Duodenal mucosa (tissue), 2 donors: ENCODE data around the gene TSR1.

Source experiments
- H3K27ac ChIP-seq: one replicate; pipeline ENCODE4 v1.7.0; 2013; ENCODE audit warnings: low read depth, low read length
- H3K27me3 ChIP-seq, 2 donors: one replicate each; pipeline ENCODE4 v1.7.0; 2013; ENCODE audit warnings: low read length in 2 of 2, control low read depth in 1 of 2; ENCODE audit not compliant: insufficient read depth in 2 of 2, control insufficient read depth in 1 of 2
- H3K36me3 ChIP-seq, 2 donors: one replicate each; pipeline ENCODE4 v1.7.0; 2013; ENCODE audit warnings: low read length in 2 of 2, control low read depth in 1 of 2; ENCODE audit not compliant: insufficient read depth in 2 of 2, control insufficient read depth in 1 of 2
- H3K4me1 ChIP-seq, 2 donors: one replicate each; pipeline ENCODE4 v1.7.0; 2013; ENCODE audit warnings: low read length in 2 of 2, control low read depth in 1 of 2; ENCODE audit not compliant: insufficient read depth in 2 of 2, control insufficient read depth in 1 of 2
- H3K4me3 ChIP-seq, 2 donors: one replicate each; pipeline ENCODE4 v1.7.0; 2013; ENCODE audit warnings: low read length in 2 of 2, low read depth in 1 of 2
- H3K9ac ChIP-seq, 2 donors: one replicate each; pipeline ENCODE4 v1.7.0; 2013; ENCODE audit warnings: low read length in 2 of 2, low read depth in 1 of 2
- H3K9me3 ChIP-seq, 2 donors: one replicate each; pipeline ENCODE4 v1.7.0; 2013; ENCODE audit warnings: low read length in 2 of 2, control low read depth in 1 of 2; ENCODE audit not compliant: control insufficient read depth in 1 of 2

TSR1 gene

DNA sequence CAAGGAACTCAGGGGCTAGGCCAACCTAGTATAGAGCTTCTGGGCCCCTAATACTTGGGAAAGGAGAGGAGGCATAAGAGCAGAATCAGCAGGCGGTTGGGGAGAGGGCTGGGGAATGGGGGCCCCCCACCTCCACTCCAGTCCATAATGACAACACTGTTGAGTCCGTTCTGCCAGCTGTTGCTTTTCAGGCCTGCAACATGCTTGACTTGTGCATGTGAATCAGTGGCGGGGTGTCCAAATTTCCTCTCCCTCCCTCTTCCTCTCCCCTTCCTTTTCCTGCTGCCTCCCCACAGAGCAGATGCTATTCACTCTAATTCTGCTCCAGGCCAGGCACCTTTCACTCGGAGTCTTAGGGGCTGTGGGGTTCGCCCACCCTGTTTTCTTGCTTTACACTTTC lies 32.8 kb upstream of the TSR1 start:
- Histone ChIP-seq H3K9me3 (no peaks in the 10 kb centered on the region), H3K4me3 (no peak overlapping the region), H3K36me3 (peaks cover 13 to 36% of the 10 kb centered on the region in 2 donors), H3K27me3 (no peaks in the 10 kb centered on the region), H3K9ac (no peak overlapping the region), H3K27ac (no peak overlapping the region), H3K4me1 (no peaks in the 10 kb centered on the region)

DNA sequence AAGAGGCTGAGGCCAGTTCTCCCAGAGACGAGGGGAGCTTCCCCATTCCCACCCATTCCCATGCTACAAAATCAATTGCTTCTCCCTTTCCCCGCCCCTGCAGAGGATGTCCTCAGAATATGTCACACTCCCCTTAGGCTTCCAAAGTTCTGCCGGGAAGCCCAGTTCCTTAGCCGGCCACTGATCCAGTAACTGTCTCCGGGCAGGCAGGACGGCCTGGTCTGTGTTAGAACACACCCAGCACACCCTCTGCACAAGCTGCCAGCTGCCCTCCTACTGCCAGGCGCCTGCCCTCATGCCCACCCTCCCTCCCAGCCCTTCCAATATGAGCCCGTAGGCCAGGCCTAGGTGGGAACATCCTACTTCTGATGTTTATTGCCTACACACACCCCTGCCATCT lies 32.1 kb upstream of the TSR1 start:
- Histone ChIP-seq H3K36me3 (peaks cover 9 to 34% of the 10 kb centered on the region in 2 donors), H3K4me1 (no peaks in the 10 kb centered on the region), H3K27ac (no peak overlapping the region), H3K9ac (no peak overlapping the region), H3K4me3 (no peak overlapping the region), H3K27me3 (no peaks in the 10 kb centered on the region), H3K9me3 (no peaks in the 10 kb centered on the region)

DNA sequence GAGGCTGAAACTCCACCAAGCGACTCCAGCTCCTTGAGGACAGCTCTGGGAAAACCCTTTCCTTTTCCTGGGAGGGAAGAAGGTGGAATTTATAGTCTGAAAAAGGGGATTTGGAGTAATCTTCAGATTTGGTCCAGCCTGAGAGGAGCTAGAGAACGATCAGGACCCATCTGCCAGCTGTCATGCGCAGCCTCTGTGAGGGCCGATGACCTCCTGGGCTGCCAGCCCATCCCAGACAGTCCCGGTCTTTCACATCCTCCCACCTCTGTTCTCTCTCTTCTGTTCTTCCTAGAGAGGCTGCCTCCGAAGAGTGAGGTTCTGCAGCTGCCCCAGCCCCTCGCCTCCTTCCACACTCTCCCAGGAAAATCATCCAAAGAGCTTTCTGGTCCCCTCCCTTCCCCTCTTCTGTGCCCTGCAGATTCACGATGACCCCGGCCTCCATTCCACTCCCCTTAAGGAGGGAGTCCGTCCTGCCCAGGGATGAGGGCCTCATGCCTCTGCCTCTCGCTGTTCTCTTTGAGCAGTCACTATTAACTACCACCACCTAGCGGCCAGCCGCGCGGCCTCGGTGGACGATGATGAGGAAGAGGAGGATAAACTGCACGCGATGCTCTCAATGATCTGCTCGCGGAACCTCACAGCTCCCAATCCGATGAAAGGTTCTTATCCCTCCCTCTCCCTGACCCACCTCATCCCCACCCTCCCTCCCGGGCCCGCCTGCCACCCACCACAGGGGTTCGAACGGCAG lies 30.7 kb upstream of the TSR1 start:
- no peak overlapping the region for H3K4me3 ChIP-seq
- H3K36me3 ChIP-seq = peaks cover 8 to 24% of the 10 kb centered on the region in 2 donors
- H3K4me1 ChIP-seq = no peaks in the 10 kb centered on the region
- H3K9ac ChIP-seq = no peak overlapping the region
- no peak overlapping the region for H3K27ac ChIP-seq
- H3K27me3 ChIP-seq = no peaks in the 10 kb centered on the region
- H3K9me3 ChIP-seq = no peaks in the 10 kb centered on the region

DNA sequence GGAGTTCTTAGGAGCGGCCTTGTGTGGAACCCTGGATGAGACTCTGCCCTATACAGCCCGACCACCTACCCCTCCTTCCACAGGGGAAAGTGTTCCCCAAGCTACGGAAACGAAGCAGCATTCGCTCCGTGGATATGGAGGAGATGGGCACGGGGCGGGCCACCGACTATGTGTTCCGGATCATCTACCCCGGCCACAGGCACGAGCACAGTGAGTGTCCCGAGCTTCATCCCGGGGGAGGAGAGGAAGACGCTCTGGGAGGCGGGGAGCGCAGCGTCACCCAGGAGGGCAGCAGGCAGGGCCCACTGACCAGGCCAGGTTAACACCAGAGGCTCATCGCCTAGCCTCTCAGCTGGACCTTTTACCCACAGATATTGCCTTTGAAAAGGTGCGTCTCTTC lies 28.9 kb upstream of the TSR1 start:
- Histone ChIP-seq H3K27me3 (no peaks in the 10 kb centered on the region), H3K27ac (no peak overlapping the region), H3K4me1 (peaks cover 5 to 6% of the 10 kb centered on the region in 2 donors), H3K4me3 (no peak overlapping the region), H3K36me3 (peaks cover 3 to 29% of the 10 kb centered on the region in 2 donors), H3K9ac (no peak overlapping the region), H3K9me3 (no peaks in the 10 kb centered on the region)

DNA sequence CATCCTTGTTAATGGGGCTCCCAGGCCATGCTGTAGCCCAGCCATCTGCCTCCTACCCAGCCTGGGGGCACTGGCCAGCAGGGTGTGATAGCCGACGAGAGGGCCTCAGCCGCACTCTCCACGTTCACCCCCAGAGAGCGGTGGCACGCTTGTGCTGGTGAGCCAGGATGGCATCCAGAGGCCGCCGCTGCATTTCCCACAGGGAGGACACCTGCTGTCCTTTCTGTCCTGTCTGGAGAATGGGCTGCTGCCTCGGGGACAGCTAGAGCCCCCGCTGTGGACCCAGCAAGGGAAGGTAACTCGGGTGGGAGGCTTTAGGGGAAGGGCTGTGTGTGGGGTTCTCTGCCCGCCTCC lies 28.5 kb upstream of the TSR1 start:
- Histone ChIP-seq H3K27ac (no peak overlapping the region), H3K27me3 (no peaks in the 10 kb centered on the region), H3K4me3 (no peak overlapping the region), H3K9ac (no peak overlapping the region), H3K4me1 (peaks cover 7 to 9% of the 10 kb centered on the region in 2 donors), H3K9me3 (no peaks in the 10 kb centered on the region), H3K36me3 (peaks cover 3 to 29% of the 10 kb centered on the region in 2 donors)

DNA sequence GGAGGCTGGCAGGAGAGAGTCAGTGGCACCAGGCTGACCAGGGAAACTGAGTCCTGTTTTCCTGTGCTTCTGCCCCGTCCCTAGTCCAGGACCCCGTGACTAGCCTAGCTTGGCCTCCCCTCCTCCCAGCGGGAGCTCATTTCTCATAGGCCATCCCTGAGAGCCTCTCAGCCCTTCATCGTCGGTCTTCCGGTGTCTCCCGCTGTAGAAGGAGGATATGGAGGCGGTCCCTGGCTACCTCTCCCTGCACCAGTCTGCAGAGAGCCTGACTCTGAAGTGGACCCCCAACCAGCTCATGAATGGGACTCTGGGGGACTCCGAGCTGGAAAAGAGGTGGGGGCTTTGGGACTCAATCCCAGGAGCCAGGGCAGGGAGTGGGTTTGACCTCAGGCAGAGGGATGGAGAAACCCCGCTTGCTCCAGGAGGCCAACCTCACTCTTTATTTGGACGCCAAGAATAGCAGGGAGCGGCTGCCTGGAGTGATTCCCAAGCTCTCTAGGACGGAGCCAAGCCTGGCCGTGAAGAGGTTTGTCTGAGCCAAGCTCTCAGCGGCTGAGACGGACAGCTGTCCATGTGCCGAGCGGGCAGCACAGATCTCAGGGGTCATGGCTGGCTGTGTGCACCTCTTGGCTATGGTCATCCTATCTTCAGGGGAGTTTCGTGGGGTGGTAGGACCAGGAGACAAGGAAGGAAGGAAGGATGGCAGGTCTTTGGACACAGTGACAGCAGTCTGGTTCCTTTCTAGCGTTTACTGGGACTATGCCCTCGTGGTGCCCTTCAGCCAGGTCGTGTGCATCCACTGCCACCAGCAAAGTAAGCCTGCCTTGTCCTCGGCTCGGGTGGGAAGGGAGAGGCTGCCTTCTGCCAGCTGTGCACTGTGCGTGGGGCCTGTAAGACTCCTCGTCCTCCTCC lies 27.9 kb upstream of the TSR1 start:
- Histone ChIP-seq H3K36me3 (peaks cover 3 to 29% of the 10 kb centered on the region in 2 donors), H3K27me3 (no peaks in the 10 kb centered on the region), H3K9me3 (no peaks in the 10 kb centered on the region), H3K4me3 (no peak overlapping the region), H3K27ac (no peak overlapping the region), H3K4me1 (peaks cover 14 to 15% of the 10 kb centered on the region in 2 donors), H3K9ac (no peak overlapping the region)

DNA sequence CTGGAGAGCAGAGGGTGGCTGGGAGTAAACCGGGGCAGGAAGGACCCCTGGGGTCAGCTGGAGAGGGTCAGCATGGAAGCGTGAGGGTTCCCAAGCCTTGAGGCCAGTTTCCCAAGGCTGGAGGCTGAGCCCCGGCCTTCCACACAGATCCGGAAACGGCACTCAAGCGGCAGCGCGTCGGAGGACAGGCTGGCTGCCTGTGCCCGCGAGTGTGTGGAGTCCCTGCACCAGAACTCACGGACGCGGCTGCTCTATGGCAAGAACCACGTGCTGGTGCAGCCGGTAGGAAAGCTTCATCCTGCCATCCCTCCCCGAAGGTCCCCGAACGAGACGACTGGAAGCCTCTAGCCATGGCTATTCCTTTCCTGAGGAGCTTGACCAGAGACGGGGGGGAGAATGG lies 27.1 kb upstream of the TSR1 start:
- no peak overlapping the region for H3K27ac ChIP-seq
- H3K36me3 ChIP-seq = peaks cover 3 to 29% of the 10 kb centered on the region in 2 donors
- H3K9me3 ChIP-seq = no peaks in the 10 kb centered on the region
- H3K4me3 ChIP-seq = no peak overlapping the region
- peaks cover 17 to 20% of the 10 kb centered on the region in 2 donors for H3K4me1 ChIP-seq
- no peaks in the 10 kb centered on the region for H3K27me3 ChIP-seq
- H3K9ac ChIP-seq = no peak overlapping the region

DNA sequence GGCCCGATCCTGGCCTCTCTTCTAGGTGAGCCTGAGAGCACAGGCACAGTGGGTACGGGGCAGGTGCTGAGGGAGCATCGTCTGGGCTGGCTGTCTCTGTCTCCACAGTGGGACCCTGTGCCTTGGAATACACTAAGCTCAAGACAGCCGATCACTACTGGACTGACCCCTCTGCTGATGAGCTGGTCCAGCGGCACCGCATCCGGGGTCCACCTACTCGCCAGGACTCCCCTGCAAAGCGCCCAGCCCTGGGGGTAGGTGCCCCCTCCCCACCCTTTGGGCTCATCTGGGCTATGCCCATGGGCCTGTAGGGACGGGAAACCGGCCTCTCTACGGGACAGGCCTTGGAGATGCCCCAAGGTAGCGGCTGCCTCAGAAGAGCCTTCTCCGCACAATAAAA lies 26.6 kb upstream of the TSR1 start:
- H3K27me3 ChIP-seq = no peaks in the 10 kb centered on the region
- no peaks in the 10 kb centered on the region for H3K9me3 ChIP-seq
- no peak overlapping the region for H3K27ac ChIP-seq
- peaks cover 3 to 29% of the 10 kb centered on the region in 2 donors for H3K36me3 ChIP-seq
- peaks cover 17 to 22% of the 10 kb centered on the region in 2 donors for H3K4me1 ChIP-seq
- H3K9ac ChIP-seq = no peak overlapping the region
- no peak overlapping the region for H3K4me3 ChIP-seq

DNA sequence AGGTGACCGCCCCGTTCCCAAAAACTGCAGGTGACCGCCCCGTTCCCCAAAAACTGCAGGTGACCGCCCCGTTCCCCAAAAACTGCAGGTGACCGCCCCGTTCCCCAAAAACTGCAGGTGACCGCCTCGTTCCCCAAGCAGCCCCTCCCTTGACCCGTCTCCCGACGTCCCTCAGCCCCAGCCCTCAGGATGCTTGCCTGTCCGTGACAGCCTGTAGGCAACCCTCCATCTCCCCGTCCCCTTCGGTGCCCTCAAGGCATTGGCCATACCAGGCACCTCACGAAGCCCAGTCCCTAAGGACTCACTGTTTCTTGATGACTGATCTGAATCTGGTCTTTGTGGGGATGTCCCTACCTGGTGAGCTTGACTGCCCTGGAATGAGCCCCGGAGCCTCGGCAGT lies 26.2 kb upstream of the TSR1 start:
- Histone ChIP-seq H3K4me1 (peaks cover 17 to 22% of the 10 kb centered on the region in 2 donors), H3K27ac (no peak overlapping the region), H3K4me3 (no peak overlapping the region), H3K27me3 (no peaks in the 10 kb centered on the region), H3K9ac (no peak overlapping the region), H3K36me3 (peaks cover 3 to 29% of the 10 kb centered on the region in 2 donors), H3K9me3 (no peaks in the 10 kb centered on the region)

DNA sequence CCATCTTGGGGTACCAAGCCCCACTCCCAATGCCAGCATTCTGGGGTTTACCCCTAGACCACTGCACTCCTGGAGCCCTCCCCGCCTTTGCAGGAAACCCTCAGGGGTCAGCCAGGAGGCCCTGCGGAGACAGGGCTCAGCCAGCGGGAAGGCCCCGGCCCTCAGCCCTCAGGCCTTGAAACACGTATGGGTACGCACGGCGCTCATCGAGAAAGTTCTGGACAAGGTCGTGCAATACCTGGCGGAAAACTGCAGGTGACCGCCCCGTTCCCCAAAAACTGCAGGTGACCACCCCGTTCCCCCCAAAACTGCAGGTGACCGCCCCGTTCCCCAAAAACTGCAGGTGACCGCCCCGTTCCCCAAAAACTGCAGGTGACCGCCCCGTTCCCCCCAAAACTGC lies 25.8 kb upstream of the TSR1 start:
- H3K4me1 ChIP-seq = peaks cover 17 to 22% of the 10 kb centered on the region in 2 donors
- H3K4me3 ChIP-seq = no peak overlapping the region
- H3K9ac ChIP-seq = no peak overlapping the region
- no peaks in the 10 kb centered on the region for H3K27me3 ChIP-seq
- H3K27ac ChIP-seq = no peak overlapping the region
- no peaks in the 10 kb centered on the region for H3K9me3 ChIP-seq
- peaks cover 3 to 28% of the 10 kb centered on the region in 2 donors for H3K36me3 ChIP-seq
